ENCODE results near the gene ABTB2. TPM values are rescaled to one million over a fixed set of nuclear protein-coding genes. Genes with fewer than 3 reads are reported as not detected.

ABTB2 gene
- total and polyA plus RNA-seq, 9 of the 15 experiments (the other 6 are each of a cell fraction or from before 2014, with no cell fraction given): 0.03 to 0.18 (median 0.12) TPM; not detected in 2

- H3K9ac ChIP-seq (ENCODE audit: insufficient read depth in 1 of 2, low read depth in 2 of 2, low read length in 2 of 2): no peak overlapping the region
- CTCF ChIA-PET (ENCODE audit: low intra/inter-chr PET ratio): no interaction called here
- in situ Hi-C loops (cut with MboI): no loop called here
- TF ChIP-seq MXD1 (CRISPR knock-in tag; IDR thresholded peaks at IDR 0.05; ENCODE audit: borderline replicate concordance, poor library complexity, severe bottlenecking) (no peak), CHD7 (IDR thresholded peaks at IDR 0.05; ENCODE audit: low read depth, low read length) (no peak), SMAD1 (IDR thresholded peaks at IDR 0.05; ENCODE audit: low read depth, low read length, partially characterized antibody) (no peak), EHMT2 (IDR thresholded peaks at IDR 0.05) (no peak), BHLHE40 (IDR thresholded peaks at IDR 0.05; ENCODE audit: low read length) (no peak), ZNF778 (CRISPR knock-in tag; IDR thresholded peaks at IDR 0.05) (no peak), MEF2D (tag; conservative IDR thresholded peaks at IDR 0.05; ENCODE audit: low read depth) (no peak), ELF2 (CRISPR knock-in tag; IDR thresholded peaks at IDR 0.05) (no peak), NUFIP1 (IDR thresholded peaks at IDR 0.05; ENCODE audit: partially characterized antibody) (no peak), CHD4 (IDR thresholded peaks at IDR 0.05; ENCODE audit: insufficient read depth, insufficient replicate concordance, low read depth, low read length, poor library complexity, severe bottlenecking) (no peak), PRPF4 (IDR thresholded peaks at IDR 0.05; ENCODE audit: insufficient read depth, low read depth, low read length, poor library complexity, severe bottlenecking) (no peak), NR3C1 (CRISPR knock-in tag; IDR thresholded peaks at IDR 0.05) (no peak)
Measured at GRCh38 chr11:34181251-34181650, 176.6 kb downstream of the ABTB2 start.

More at GRCh38 chr11:34181251-34181650, 176.6 kb downstream of the ABTB2 start:
- DNase-seq (ENCODE audit: extremely low read depth in 1 of 4, low spot score in 3 of 4) (no peak), ATAC-seq (no peak), FAIRE-seq (no peak)
- intact Hi-C loops (cut with micrococcal nuclease): no loop called here
- Histone ChIP-seq H3K9me3 (replicated peaks; ENCODE audit: control insufficient read depth, insufficient read depth, low read depth, low read length) (no peaks in the 10 kb centered on the region), H3K4me1 (replicated peaks in 1 of 2; ENCODE audit: control insufficient read depth in 2 of 2, insufficient read depth in 2 of 2, low read length in 2 of 2) (no peaks in the 10 kb centered on the region), H3K79me2 (ENCODE audit: control insufficient read depth, insufficient read depth, low read length) (no peaks in the 10 kb centered on the region), H3K9me1 (ENCODE audit: control insufficient read depth, insufficient read depth, low read length) (no peaks in the 10 kb centered on the region), H3K4me2 (ENCODE audit: insufficient read depth, low read length) (no peak overlapping the region), H2AFZ (ENCODE audit: low read depth, low read length) (no peak overlapping the region), H3K36me3 (ENCODE audit: control insufficient read depth, insufficient read depth, low read length) (no peaks in the 10 kb centered on the region), H3K27ac (ENCODE audit: extremely low read depth, low read depth, low read length) (no peak overlapping the region), H3K4me3 (no peak overlapping the region), H4K20me1 (replicated peaks; ENCODE audit: control insufficient read depth, insufficient read depth, low read length) (peaks cover 3% of the 10 kb centered on the region; the same call in 1 of the 2 replicates), H3K27me3 (ENCODE audit: control insufficient read depth in 2 of 2, insufficient read depth in 2 of 2, low read length in 2 of 2) (peaks cover 30 to 62% of the 10 kb centered on the region in 2 experiments; a peak in 4 of 5 replicates)
- WGBS (ENCODE audit: insufficient coverage, low coverage, missing lambda C conversion rate): 0% methylated on average over 5 of the region's 5 CpGs
- POLR2A ChIA-PET: interaction anchor here (0.8 to 1.6 kb wide), 3 partner anchors 10 to 101 kb away, joined by 3 to 6 read pairs (median 4); no protein-coding TSS in a partner anchor
- BruUV-seq (replicated peaks): no TSS peak

Measured in K562 (cell line).